IgD-negative memory B cell (primary cell): Measurements from ENCODE around the gene TMEM161A. TPM values are rescaled to one million over a fixed set of nuclear protein-coding genes. Genes with fewer than 3 reads are reported as not detected.
"Not testable (repeated sequence)": the region's sequence is repeated elsewhere in the genome, so short reads cannot be mapped to it uniquely, and the experiment has no call there.

ENCODE experiments used
- H3K27ac Mint-ChIP-seq, 3 donors: one replicate each; pipeline ENCODE4 v1.8.0; 2020 to 2022; ENCODE audit warnings: mild to moderate bottlenecking in 3 of 3, mixed read lengths in 3 of 3, moderate library complexity in 1 of 3
- H3K27me3 Mint-ChIP-seq: one replicate; pipeline ENCODE4 v1.8.0; 2021; ENCODE audit warnings: mixed read lengths
- H3K36me3 Mint-ChIP-seq: one replicate; pipeline ENCODE4 v1.8.0; 2020; ENCODE audit warnings: mild to moderate bottlenecking, mixed read lengths
- H3K4me1 Mint-ChIP-seq, 3 donors: one replicate each; pipeline ENCODE4 v1.8.0; 2020 to 2022; ENCODE audit warnings: mixed read lengths in 3 of 3, mild to moderate bottlenecking in 1 of 3
- H3K4me3 Mint-ChIP-seq, 4 donors: one replicate each; pipeline ENCODE4 v1.8.0; 2020 to 2022; ENCODE audit warnings: mild to moderate bottlenecking in 4 of 4, mixed read lengths in 4 of 4, moderate library complexity in 3 of 4
- H3K9me3 Mint-ChIP-seq, 3 donors: one replicate each; pipeline ENCODE4 v1.8.0; 2020 to 2021; ENCODE audit warnings: mixed read lengths in 3 of 3, mild to moderate bottlenecking in 1 of 3
- polyA plus RNA-seq: library from polyadenylated mRNA; unstranded; fragments of 300-500 nt; fragmentation: Illumina TruSeq; gene quantifications from one replicate; pipeline ENCODE4 v1.2.3, GENCODE V29; 2021

The TMEM161A gene
- polyA plus RNA-seq, 1 donor from 2014 or later: 18.5 TPM

- peak overlapping the region in 1 of 4 donors; percentile 47 for H3K4me3 Mint-ChIP-seq
- H3K27me3 Mint-ChIP-seq: peaks cover 15% of the 10 kb centered on the region
- H3K27ac Mint-ChIP-seq: no peak overlapping the region
- peaks cover 16 to 20% (median 17%) of the 10 kb centered on the region in 3 donors for H3K4me1 Mint-ChIP-seq
- peaks cover 1% of the 10 kb centered on the region for H3K36me3 Mint-ChIP-seq
- H3K9me3 Mint-ChIP-seq: no peaks in the 10 kb centered on the region
Observed at GRCh38 chr19:19167612-19168011, 29.3 kb upstream of the TMEM161A start.

GRCh38 chr19:19165396-19165795 is 27.1 kb upstream of the TMEM161A start:
- H3K9me3 Mint-ChIP-seq: no peaks in the 10 kb centered on the region
- H3K27me3 Mint-ChIP-seq: peaks cover 2% of the 10 kb centered on the region
- H3K4me3 Mint-ChIP-seq: peak overlapping the region in 1 of 4 donors; percentile 58
- H3K27ac Mint-ChIP-seq: no peak overlapping the region
- H3K36me3 Mint-ChIP-seq: peaks cover 1% of the 10 kb centered on the region
- peaks cover 9 to 21% (median 19%) of the 10 kb centered on the region in 3 donors for H3K4me1 Mint-ChIP-seq

GRCh38 chr19:19162495-19162894 is 24.2 kb upstream of the TMEM161A start:
- H3K4me3 Mint-ChIP-seq: no peak overlapping the region
- no peaks in the 10 kb centered on the region for H3K9me3 Mint-ChIP-seq
- peaks cover under 1% of the 10 kb centered on the region for H3K27me3 Mint-ChIP-seq
- H3K4me1 Mint-ChIP-seq: peaks cover 0 to 18% (median 16%) of the 10 kb centered on the region in 3 donors
- H3K27ac Mint-ChIP-seq: peak overlapping the region in 2 of 3 donors; percentile 27 to 46
- peaks cover 1% of the 10 kb centered on the region for H3K36me3 Mint-ChIP-seq

- Mint-ChIP-seq H3K4me1 (peaks cover 12 to 26% (median 23%) of the 10 kb centered on the region in 3 donors), H3K27me3 (peaks cover 4% of the 10 kb centered on the region), H3K9me3 (no peaks in the 10 kb centered on the region), H3K4me3 (peak overlapping the region in 3 of 4 donors; percentile 57 to 87 (median 72)), H3K27ac (peak overlapping the region in 2 of 3 donors; percentile 50 to 57), H3K36me3 (peaks cover 2% of the 10 kb centered on the region)
Observed at GRCh38 chr19:19160461-19161035, 22.3 kb upstream of the TMEM161A start.

GRCh38 chr19:19159534-19159933 is 21.3 kb upstream of the TMEM161A start:
- peaks cover 0 to 2% (median 0%) of the 10 kb centered on the region in 3 donors for H3K9me3 Mint-ChIP-seq
- peaks cover 2% of the 10 kb centered on the region for H3K36me3 Mint-ChIP-seq
- peaks cover 4% of the 10 kb centered on the region for H3K27me3 Mint-ChIP-seq
- peak overlapping the region in 1 of 3 donors; percentile 57 for H3K27ac Mint-ChIP-seq
- H3K4me1 Mint-ChIP-seq: peaks cover 22 to 33% (median 28%) of the 10 kb centered on the region in 3 donors
- H3K4me3 Mint-ChIP-seq: peak overlapping the region in 1 of 4 donors; percentile 61

- H3K4me1 Mint-ChIP-seq: peaks cover 22 to 33% (median 28%) of the 10 kb centered on the region in 3 donors
- no peak overlapping the region for H3K27ac Mint-ChIP-seq
- peaks cover 0 to 2% (median 0%) of the 10 kb centered on the region in 3 donors for H3K9me3 Mint-ChIP-seq
- peaks cover 4% of the 10 kb centered on the region for H3K27me3 Mint-ChIP-seq
- H3K4me3 Mint-ChIP-seq: peak overlapping the region in 2 of 4 donors; percentile 54 to 85
- peaks cover 1% of the 10 kb centered on the region for H3K36me3 Mint-ChIP-seq
Observed at GRCh38 chr19:19157808-19158207, 19.5 kb upstream of the TMEM161A start.

GRCh38 chr19:19155495-19156219 is 17.4 kb upstream of the TMEM161A start:
- peaks cover 22 to 33% (median 31%) of the 10 kb centered on the region in 3 donors for H3K4me1 Mint-ChIP-seq
- peak overlapping the region in 2 of 3 donors; percentile 17 to 76 for H3K27ac Mint-ChIP-seq
- peaks cover 1% of the 10 kb centered on the region for H3K36me3 Mint-ChIP-seq
- peaks cover 4% of the 10 kb centered on the region for H3K27me3 Mint-ChIP-seq
- peak overlapping the region in 2 of 4 donors; percentile 72 to 78 for H3K4me3 Mint-ChIP-seq
- peaks cover 0 to 2% (median 0%) of the 10 kb centered on the region in 3 donors for H3K9me3 Mint-ChIP-seq

GRCh38 chr19:19154768-19155494 is 16.7 kb upstream of the TMEM161A start:
- Mint-ChIP-seq H3K36me3 (peaks cover 1% of the 10 kb centered on the region), H3K4me3 (peak overlapping the region in 1 of 4 donors; percentile 63), H3K9me3 (peaks cover 0 to 2% (median 0%) of the 10 kb centered on the region in 3 donors), H3K27ac (peak overlapping the region in 2 of 3 donors; percentile 27 to 76), H3K27me3 (peaks cover 4% of the 10 kb centered on the region), H3K4me1 (peaks cover 22 to 30% (median 28%) of the 10 kb centered on the region in 3 donors)

GRCh38 chr19:19152668-19153384 is 14.5 kb upstream of the TMEM161A start:
- Mint-ChIP-seq H3K9me3 (peaks cover 0 to 2% (median 0%) of the 10 kb centered on the region in 3 donors), H3K27me3 (peaks cover 4% of the 10 kb centered on the region), H3K36me3 (peaks cover 4% of the 10 kb centered on the region), H3K4me1 (peaks cover 22 to 28% (median 26%) of the 10 kb centered on the region in 3 donors), H3K4me3 (no peak overlapping the region), H3K27ac (no peak overlapping the region)

- Mint-ChIP-seq H3K36me3 (peaks cover 3% of the 10 kb centered on the region), H3K27ac (peak overlapping the region in 1 of 3 donors; percentile 84)
Observed at GRCh38 chr19:19151418-19151817, 13.1 kb upstream of the TMEM161A start.

GRCh38 chr19:19149435-19149834 is 11.2 kb upstream of the TMEM161A start:
- Mint-ChIP-seq H3K27me3 (no peaks in the 10 kb centered on the region), H3K4me3 (peak overlapping the region in 1 of 4 donors; percentile 59), H3K27ac (no peak overlapping the region), H3K4me1 (peaks cover 0 to 17% (median 7%) of the 10 kb centered on the region in 3 donors), H3K36me3 (peaks cover 3% of the 10 kb centered on the region), H3K9me3 (no peaks in the 10 kb centered on the region)

More at GRCh38 chr19:19151418-19151817, 13.1 kb upstream of the TMEM161A start:
- H3K4me3 Mint-ChIP-seq: peak overlapping the region in 2 of 4 donors; percentile 78 to 84
- peaks cover 0 to 2% (median 0%) of the 10 kb centered on the region in 3 donors for H3K9me3 Mint-ChIP-seq
- peaks cover 16 to 22% (median 20%) of the 10 kb centered on the region in 3 donors for H3K4me1 Mint-ChIP-seq
- H3K27me3 Mint-ChIP-seq: no peaks in the 10 kb centered on the region

GRCh38 chr19:19148504-19148903 is 10.2 kb upstream of the TMEM161A start:
- peaks cover 0 to 15% (median 7%) of the 10 kb centered on the region in 3 donors for H3K4me1 Mint-ChIP-seq
- H3K4me3 Mint-ChIP-seq, H3K27ac Mint-ChIP-seq, H3K9me3 Mint-ChIP-seq, H3K27me3 Mint-ChIP-seq, H3K36me3 Mint-ChIP-seq: not testable (repeated sequence)

- H3K27me3 Mint-ChIP-seq: no peaks in the 10 kb centered on the region
- peaks cover 0 to 15% (median 7%) of the 10 kb centered on the region in 3 donors for H3K4me1 Mint-ChIP-seq
- no peak overlapping the region for H3K4me3 Mint-ChIP-seq
- peaks cover 3% of the 10 kb centered on the region for H3K36me3 Mint-ChIP-seq
- H3K9me3 Mint-ChIP-seq: no peaks in the 10 kb centered on the region
- no peak overlapping the region for H3K27ac Mint-ChIP-seq
Observed at GRCh38 chr19:19147344-19147743, 9.1 kb upstream of the TMEM161A start.

GRCh38 chr19:19146865-19147264 is 8.6 kb upstream of the TMEM161A start:
- Mint-ChIP-seq H3K9me3 (no peaks in the 10 kb centered on the region), H3K4me1 (peaks cover 0 to 13% (median 7%) of the 10 kb centered on the region in 3 donors), H3K27me3 (peaks cover 2% of the 10 kb centered on the region), H3K4me3 (no peak overlapping the region), H3K36me3 (peaks cover 3% of the 10 kb centered on the region), H3K27ac (no peak overlapping the region)
